ENCODE measurements around the gene SRSF4. TPM values are rescaled to one million over a fixed set of nuclear protein-coding genes. Genes with fewer than 3 reads are reported as not detected.

SRSF4 gene
- total and polyA plus RNA-seq, 9 donors, result 55.2 to 135 (median 88.2) TPM

- Histone ChIP-seq H3K27me3 (no peaks in the 10 kb centered on the region), H3K9me3 (no peaks in the 10 kb centered on the region), H3K4me1 (ENCODE audit: insufficient read depth) (no peaks in the 10 kb centered on the region), H3K4me3 (no peak overlapping the region), H3K27ac (no peak overlapping the region), H3K36me3 (no peaks in the 10 kb centered on the region)
- intact Hi-C loops (cut with DNase I), result no loop called here
- no peak for DNase-seq
- WGBS, 3 donors, result 74 to 86% (median 81%) methylated on average over 12 of the region's 12 CpGs
- TF ChIP-seq EP300 (IDR thresholded peaks at IDR 0.05) (no peak), POLR2A (IDR thresholded peaks at IDR 0.05) (no peak), CTCF (IDR thresholded peaks at IDR 0.05) (no peak)
Observed at GRCh38 chr1:29211086-29212030, 29.7 kb upstream of the SRSF4 start.

- Histone ChIP-seq H3K4me1 (ENCODE audit: insufficient read depth) (no peaks in the 10 kb centered on the region), H3K27ac (no peak overlapping the region), H3K9me3 (no peaks in the 10 kb centered on the region), H3K36me3 (no peaks in the 10 kb centered on the region), H3K27me3 (no peaks in the 10 kb centered on the region), H3K4me3 (no peak overlapping the region)
- no peak for TF ChIP-seq CTCF (IDR thresholded peaks at IDR 0.05)
- no peak for TF ChIP-seq POLR2A (IDR thresholded peaks at IDR 0.05)
- no peak for TF ChIP-seq EP300 (IDR thresholded peaks at IDR 0.05)
- DNase-seq, result no peak
- intact Hi-C loops (cut with DNase I), result no loop called here
- 77 to 82% (median 79%) methylated on average over 7 of the region's 7 CpGs for WGBS, 3 donors
Observed at GRCh38 chr1:29210278-29211085, 28.8 kb upstream of the SRSF4 start.

GRCh38 chr1:29209173-29209572 is 27.5 kb upstream of the SRSF4 start:
- Histone ChIP-seq H3K36me3 (no peaks in the 10 kb centered on the region), H3K9me3 (no peaks in the 10 kb centered on the region), H3K4me3 (no peak overlapping the region), H3K27me3 (no peaks in the 10 kb centered on the region), H3K4me1 (ENCODE audit: insufficient read depth) (no peaks in the 10 kb centered on the region), H3K27ac (no peak overlapping the region)
- TF ChIP-seq CTCF (IDR thresholded peaks at IDR 0.05) (no peak), POLR2A (IDR thresholded peaks at IDR 0.05) (no peak), EP300 (IDR thresholded peaks at IDR 0.05) (no peak)
- DNase-seq, result no peak
- WGBS, 3 donors, result 65 to 73% (median 73%) methylated on average over 5 of the region's 5 CpGs
- intact Hi-C loops (cut with DNase I), result loop anchor here in 2 of 4 donors (10.0 kb wide), 2 partner anchors 174 to 424 kb away; no protein-coding TSS in a partner anchor

- no peak for TF ChIP-seq POLR2A (IDR thresholded peaks at IDR 0.05)
- TF ChIP-seq EP300 (IDR thresholded peaks at IDR 0.05), result no peak
- no peak for TF ChIP-seq CTCF (IDR thresholded peaks at IDR 0.05)
- no peaks in the 10 kb centered on the region for H3K4me1 ChIP-seq (ENCODE audit: insufficient read depth)
- no peak for DNase-seq
- no peaks in the 10 kb centered on the region for H3K27me3 ChIP-seq
- no peaks in the 10 kb centered on the region for H3K36me3 ChIP-seq
- no peak overlapping the region for H3K4me3 ChIP-seq
- H3K9me3 ChIP-seq, result no peaks in the 10 kb centered on the region
- intact Hi-C loops (cut with DNase I), result loop anchor here in 2 of 4 donors (10.0 kb wide), 2 partner anchors 174 to 424 kb away; no protein-coding TSS in a partner anchor
- H3K27ac ChIP-seq, result no peak overlapping the region
- WGBS, 3 donors, result 57 to 70% (median 59%) methylated on average over 4 of the region's 4 CpGs
Observed at GRCh38 chr1:29208442-29208841, 26.7 kb upstream of the SRSF4 start.

Data from ovary (tissue), 9 donors.